NCI-H2081 treated with DMSO at 0.1 percent for 48 hours (cell line): Measurements from ENCODE around the gene RABGAP1L.
"Not testable (repeated sequence)": the region's sequence is repeated elsewhere in the genome, so short reads cannot be mapped to it uniquely, and the experiment has no call there.

ENCODE experiments used
- DNase-seq: peaks from one replicate; lab custom pipeline; 2025; lab: John Stamatoyannopoulos, UW

Gene RABGAP1L

DNA sequence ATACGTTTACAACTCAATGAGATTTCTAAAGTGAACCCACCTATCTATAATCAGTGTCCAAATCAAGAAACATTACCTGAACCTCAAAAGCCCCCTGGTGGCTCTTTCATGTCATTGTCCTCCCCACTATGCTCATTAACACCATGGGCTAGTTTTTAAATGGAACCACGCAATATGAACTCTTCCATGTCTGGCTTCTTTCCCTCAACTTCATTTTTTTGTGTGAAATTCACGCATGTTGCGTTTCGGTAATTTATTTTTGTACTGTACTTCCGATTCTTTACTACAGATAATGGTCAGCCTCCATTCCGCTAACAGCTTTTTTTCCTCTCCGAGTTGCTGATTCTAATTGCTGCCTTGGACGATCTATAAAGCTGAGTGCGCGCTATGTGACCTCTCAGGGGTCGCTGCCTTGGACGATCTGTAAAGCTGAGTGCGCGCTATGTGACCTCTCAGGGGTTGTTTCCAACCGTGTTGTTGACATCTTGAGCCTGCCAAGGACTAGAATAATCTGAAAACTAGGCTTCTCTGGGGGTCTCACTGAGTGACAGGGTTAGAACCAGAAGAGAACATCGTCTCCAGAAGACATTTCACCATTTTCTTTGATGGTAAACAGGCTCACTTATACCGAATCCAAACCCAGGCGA, 839.4 kb downstream of the RABGAP1L start:
- DNase-seq, result peak; percentile 66

DNA sequence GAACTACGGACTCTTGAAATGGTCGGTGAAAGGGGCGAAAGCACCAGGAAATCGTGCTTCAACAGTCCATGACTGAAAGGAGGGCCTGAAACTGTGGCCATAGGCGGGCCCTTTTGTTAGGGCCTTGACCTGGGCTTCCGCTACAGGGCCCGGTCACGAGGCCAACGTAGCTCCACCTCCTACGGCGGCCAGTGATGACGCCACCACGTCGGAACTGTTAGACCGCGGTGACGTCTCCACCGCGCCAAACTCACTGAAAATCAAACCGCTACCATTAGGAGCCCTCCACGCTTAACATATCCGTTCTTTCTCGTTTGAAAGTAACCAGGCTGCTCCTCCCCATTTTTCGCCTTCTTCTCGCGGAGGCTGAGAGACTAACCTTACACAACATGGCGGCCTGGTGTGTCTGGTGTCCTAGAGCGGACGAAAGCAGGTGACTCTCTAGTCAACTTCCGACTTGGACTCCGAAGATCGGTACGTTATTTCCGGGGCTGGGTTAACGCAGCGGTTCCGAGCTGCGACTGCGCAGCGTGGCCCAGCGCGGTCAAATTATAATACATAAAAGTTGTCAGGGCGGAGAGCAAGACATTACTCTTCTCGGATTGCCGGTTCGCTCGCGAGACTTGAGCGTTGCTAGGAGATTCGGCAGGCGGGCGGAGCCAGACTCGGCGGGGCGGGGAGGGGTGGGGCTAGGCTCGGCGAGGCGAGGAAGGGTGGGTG, 840.1 kb downstream of the RABGAP1L start:
- peak; percentile 98 for DNase-seq

DNA sequence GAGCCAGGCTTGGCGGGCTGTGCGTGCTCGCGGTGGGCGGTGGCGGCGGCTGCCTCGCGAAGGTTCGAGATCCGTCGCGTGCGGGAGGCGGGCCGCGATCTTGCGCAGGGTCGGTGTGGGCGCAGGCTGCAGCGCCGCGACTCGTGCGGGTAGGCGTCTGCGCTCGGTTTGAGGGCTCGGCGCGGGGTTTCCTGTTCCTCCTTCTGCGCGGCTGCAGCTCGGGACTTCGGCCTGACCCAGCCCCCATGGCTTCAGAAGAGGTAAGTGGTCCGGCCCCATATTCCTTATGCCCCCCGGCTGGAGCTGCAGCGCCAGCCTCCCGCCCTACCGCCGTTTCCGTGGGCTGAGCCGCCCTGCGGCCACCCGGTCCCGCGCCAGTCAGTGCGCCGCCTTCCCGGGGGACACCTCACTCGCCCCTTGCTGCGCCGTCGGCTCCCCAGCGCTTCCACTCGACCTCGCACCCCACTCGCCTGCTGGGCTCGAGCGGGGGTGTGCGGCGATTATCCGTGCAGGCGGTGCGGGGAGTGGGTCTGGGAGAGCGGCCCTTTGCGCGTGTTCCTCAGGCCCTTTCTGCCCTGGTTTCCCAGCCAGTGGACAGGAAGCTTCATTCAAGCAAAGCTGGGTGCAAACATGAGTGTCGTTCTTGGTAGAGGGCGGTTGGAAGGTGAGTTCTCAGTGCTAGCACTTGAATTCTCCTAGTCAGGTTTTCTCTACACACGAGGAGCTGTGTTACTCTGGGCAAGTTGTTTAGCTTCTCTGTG, 840.8 kb downstream of the RABGAP1L start, which contains the start of gene CACYBP:
Gene CACYBP (plus strand): TSS at position 12 of the 761 bp plus-strand sequence. CDS start 234 bp downstream, at position 246.
- no peak for DNase-seq

DNA sequence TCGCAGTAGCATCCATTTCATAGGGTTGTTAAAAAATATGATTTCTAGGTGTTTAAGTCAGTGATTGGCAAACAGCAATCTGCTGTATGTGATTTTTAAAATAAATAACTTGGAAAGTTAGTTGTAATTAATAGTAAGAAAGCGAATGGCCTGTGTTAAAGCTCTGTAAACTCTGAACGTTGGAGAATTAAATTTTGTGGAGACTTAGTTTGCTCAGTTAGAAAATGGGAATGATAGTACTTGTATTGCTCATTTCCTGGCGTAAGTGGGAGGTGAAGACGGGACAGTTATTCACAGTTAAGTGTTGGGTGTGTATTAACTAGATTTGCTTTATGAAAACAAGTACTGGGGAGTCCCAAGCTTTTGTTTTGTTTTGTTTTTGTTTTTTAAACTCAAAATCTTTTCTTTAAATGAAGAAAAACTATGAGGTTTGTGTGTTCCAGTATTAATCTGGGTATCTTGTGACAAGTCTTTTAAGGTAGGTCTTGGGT, 841.4 kb downstream of the RABGAP1L start:
- DNase-seq, result no peak

DNA sequence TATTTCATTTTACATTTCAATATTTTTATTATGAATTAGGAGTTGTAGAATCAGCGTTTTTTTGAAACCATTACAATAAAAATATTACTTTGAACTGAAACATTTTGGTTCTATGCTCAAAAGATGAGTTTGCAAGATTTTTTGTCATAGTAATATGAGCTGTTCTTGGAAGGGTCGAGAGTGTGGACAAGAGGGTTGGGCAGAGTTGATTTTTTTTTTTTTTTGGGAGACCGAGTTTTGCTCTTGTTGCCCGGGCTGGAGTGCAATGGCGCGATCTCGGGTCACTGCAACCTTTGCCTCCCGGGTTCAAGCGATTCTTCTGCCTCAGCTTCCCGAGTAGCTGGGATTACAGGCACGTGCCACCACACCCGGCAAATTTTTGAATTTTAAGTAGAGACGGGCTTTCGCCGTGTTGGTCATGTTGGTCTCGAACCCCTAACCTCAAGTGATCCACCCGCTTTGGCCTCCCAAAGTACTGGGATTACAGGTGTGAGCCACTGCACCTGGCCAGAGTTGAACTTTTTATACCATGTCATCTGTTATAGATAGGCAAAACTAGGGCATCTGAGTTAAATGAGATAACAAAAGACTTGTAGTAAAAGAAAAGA, 843.7 kb downstream of the RABGAP1L start:
- DNase-seq, result no peak

DNA sequence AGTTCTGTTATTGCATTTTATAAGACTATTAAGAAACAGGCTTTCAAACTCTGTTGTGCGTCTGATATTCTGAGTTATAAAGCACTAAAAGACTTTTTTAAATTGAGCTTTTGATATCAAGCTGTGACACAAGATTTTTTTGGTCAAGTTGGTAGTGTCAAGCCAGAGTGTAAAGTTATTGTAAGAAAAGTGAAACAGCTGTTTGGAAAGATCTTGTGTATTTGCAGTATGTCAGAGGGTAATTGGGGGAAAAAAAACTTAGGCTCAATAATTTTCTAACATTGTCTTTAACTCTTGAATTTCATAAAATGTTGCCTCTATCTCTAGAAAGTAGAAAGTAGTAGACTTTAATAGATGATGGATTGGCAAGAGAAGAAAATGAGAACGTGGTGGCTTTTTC, 844.2 kb downstream of the RABGAP1L start:
- no peak for DNase-seq

DNA sequence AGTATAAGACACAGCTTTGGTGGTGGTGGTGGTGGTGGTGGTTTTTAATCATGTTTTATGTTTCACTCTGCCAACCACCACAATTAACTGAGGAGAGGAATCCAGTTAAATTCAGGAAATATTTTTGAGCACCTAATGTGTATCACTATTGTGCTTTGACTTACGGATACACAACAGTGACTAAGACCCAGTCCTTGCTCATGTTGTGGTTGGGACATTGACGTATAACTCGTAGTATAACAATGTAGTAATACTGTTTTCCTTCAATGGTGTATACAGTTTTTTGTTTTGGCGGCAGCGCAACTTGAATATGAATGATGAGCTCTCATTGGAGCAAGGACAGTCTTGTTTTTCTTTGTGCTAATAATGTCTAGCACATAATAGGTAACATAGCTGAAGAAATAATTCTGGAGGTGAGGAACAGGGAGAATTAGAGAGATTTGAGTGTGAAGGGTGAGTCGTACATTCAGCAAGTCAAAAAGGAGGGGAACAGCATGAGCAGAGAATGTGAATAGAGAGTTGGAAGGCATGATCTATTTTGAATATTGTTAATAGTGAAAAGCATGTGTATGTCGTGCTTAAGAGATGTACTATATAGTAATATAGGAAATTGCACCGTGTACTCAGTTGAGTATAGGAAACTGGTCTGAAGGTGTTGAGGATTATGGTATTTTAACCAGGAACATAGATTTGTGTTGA, 845.9 kb downstream of the RABGAP1L start:
- DNase-seq, result no peak

DNA sequence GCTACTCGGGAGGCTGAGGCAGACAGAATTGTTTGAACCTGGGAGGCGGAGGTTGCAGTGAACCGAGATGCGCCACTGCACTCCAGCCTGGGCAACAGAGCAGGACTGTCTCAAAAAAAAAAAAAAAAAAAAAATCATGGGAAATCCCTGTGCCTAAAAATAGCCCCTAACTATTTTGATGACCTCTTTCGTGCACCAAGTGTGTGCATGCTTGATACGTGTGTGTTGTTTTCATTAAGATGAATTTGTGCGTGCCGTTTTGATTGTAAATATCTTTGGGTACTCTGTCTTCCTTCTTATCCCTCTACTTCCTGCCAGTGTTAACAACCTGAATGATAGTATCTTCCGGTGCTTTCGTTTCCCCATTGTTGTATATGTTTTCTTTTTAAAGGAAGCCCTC, 850.2 kb downstream of the RABGAP1L start:
- no peak for DNase-seq

DNA sequence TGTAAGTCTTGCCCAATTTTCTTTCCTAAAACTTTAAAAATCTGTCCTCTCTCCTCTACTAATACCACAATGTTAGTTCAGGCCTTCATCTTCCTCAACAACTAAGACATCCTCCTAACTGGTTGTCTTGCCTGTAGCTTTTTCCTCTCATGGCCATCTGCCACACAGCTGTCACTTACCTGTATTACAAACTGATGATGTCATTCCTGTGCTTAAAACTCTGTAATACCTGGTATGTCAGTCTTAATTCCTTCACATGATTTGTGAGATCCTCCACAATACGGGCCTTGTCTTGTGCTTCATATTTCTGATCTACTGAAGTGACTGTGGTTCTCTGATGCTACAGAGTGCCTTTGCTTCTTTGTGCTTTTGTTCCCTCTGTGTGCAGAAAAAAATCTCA, 854.1 kb downstream of the RABGAP1L start:
- DNase-seq, result no peak

DNA sequence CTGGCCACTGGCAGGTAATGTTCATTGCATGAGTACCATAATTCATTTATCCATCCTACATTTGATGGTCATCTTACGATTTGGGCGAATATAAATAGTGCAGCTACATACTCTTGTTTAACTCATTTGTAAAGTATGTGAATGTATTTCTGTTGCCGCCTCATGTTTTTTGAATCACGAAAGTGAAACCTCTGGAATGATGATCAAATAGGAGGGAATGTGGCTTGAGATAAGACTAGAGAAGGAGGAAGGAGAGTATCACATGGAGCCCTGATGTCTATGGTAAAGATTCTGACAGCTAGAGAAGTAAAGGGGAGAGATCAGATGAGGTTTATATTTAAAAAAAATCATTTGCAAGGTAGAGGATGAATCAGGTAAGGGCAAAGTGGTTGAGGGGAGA, 855.9 kb downstream of the RABGAP1L start:
- DNase-seq, result no peak

DNA sequence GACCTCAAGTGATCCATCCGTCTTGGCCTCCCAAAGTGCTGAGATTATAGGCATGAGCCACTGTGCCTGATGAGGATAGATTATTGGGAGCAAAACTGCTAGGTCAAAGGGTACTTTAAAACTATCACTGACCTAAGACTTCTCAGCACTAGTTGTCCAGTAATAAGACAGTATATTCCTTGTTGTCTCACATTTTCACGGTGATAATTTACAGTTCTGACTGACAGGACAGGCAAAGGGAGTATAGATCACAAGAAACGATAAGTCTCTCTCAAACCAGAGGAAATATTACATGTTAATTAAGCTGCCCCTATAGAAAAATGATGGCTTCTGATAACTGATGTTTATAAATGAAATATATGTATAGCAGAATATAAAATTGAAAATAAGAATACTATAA, 860.2 kb downstream of the RABGAP1L start:
- no peak for DNase-seq

DNA sequence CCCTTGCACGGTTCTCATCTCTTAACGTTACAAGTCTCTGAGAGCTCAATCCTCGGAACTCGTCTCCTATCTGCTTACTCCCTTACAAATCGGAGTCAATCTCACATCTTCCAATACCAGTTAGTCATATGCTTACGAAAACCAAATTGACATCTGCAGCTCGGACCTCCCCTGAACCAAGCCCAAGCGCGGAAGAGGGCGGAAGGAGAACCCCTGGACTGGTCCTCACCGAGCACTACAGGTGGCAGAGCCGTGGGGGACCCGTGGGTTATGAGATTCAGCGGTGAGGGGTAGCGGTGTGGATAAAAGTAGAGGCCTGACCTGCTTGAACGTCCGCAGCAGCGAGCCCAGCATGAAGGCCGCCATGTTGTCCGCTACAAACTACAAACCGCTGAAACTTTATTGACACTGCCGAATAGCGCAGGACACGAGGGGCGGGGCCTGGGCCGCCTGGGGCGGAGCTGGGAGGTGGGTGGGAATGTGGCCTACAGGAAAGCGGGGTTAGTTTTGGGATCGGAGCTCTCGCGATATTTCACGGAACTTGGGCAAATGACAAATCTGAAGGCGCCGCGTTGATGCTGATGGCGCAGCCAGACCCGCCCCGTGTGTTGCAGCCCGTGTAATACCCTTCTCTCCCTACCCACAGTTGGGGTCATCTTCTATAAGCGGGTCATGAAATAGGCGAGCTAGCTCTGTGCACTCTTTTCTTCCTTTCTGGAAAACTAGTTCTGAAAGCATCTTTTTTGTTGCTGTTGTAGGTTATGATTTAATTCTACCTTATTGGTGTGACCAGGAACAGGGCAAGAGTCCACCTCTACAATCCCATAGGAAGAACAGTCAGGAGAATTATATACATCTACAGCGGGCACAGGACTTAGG, 864.0 kb downstream of the RABGAP1L start, which contains the start of gene MRPS14:
Gene MRPS14 (minus strand): TSS at position 383 of the 879 bp plus-strand sequence. CDS start 17 bp downstream, at position 366.
- DNase-seq, result peak; percentile 92

DNA sequence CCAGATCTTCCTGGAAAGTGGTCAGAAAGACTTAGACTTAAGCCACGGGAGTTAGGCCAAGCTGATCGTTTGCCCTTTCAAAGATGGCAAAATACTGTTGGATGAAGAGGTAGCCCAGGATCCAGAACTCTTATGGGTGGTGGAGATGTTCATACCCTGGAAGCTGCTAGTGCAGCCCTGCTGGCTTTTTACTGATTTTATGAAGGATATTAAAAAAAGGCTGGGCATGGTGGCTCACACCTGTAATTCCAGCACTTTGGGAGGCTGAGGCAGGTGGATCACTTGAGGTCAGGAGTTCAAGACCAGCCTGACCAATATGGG, 864.6 kb downstream of the RABGAP1L start:
- DNase-seq, result not testable (repeated sequence)

DNA sequence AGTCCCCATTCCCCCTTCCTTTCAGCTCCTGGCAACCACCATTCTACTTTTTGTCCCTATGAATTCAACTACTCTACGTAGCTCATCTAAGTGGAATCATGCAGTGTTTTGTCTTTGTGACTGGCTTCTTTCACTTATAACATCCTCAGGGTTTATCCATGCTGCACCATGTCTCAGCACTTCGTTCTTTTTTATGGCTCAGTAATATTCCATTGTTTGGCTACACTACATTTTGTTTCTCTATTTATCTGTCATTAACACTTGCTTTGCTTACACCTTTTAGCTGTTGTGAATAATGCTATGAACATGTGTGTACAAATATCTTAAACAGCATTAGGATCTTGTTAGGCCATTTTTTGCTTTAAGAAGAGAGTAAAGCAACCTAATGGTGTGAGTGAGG, 865.5 kb downstream of the RABGAP1L start:
- DNase-seq, result no peak

DNA sequence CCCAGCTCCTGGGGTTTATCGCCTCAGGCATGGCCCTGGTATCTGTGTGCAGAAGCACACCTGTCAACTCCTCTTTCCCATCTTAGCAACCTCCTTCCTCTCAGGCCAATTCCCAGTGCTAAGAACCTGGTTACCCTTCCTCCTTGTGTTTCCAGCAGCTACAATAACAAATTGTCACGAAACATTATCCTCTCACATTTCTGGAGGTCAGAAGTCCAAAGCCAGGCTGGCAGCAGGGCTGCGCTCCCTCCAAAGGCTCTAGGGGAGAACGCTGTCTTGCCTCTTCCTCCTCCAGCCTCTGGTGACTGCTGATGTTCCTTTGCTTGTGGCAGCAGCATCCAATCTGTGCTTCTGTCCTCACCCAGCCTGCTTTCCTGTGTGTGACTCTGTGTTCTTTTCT, 874.6 kb downstream of the RABGAP1L start:
- no peak for DNase-seq

DNA sequence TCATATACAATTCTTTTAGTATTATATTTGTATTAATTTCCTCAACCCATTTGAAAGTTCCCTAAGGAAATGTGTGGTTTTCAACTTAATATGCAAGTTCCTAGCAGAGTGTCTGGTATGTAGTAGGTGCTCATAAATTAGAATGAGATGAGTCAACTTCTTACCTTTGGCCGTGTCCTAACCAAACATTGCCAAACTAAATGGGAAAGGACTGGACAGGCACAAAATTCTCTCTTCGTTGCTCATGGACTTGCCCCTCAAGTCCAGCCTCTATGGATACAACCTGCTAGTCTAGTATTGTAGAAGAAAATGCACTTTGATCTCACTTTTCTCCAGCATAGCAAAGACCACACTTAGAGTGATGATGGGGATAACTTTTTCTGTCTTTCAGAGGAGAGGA, 875.5 kb downstream of the RABGAP1L start:
- no peak for DNase-seq

DNA sequence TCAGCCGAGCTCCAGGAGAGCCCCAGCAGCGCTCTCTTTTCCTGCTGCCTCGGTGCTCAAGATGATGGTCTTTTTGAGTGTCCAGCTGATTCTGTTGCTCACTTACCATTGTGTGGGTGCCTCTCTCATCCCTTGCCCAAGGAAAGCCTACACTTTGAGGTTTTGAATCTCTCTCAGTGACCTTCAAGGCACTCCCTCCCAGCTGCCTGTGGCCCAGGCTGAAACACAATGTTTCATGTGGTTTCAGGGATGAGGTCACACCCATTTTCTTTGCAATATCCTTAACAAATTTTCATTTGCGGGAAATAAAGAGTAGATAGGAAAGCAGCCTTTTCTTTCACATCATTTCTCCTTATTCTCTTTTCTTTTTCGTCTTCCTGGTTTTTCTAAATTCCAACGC, 876.5 kb downstream of the RABGAP1L start:
- no peak for DNase-seq

DNA sequence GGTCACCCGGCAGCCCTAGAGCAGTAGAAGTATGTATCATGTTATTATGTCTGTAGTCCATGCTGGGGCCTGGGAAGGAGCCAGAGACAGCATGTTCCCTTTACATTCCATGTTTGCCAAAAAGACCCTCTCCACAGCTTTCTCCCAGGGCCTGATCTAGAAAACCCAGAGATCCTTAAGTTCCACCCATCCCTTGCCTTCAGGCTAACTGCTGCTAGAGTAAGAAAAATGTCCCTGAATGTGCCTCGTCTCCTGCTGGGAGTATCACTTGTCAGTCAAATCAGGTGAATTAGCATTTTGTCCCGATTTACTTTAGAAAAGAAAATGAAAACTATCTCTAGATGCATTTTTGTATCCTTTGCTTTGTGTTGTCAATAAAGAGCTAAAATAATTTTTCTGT, 877.2 kb downstream of the RABGAP1L start:
- no peak for DNase-seq

DNA sequence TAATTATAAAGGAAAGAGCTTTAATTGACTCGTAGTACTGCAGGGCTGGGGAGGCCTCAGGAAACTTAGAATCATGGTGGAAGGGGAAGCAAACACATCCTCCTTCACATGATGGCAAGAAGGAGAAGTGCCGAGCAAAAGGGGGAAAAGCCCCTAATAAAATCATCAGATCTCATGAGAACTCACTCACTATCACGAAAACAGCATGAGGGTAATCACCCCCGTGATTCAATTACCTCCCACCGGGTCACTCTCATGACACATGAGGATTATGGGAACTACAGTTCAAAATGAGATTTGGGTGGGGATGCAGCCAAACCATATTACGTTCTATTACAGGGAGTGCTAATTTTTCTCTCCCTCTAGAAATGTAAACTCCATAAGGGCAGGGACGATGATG, 878.1 kb downstream of the RABGAP1L start:
- DNase-seq, result no peak

DNA sequence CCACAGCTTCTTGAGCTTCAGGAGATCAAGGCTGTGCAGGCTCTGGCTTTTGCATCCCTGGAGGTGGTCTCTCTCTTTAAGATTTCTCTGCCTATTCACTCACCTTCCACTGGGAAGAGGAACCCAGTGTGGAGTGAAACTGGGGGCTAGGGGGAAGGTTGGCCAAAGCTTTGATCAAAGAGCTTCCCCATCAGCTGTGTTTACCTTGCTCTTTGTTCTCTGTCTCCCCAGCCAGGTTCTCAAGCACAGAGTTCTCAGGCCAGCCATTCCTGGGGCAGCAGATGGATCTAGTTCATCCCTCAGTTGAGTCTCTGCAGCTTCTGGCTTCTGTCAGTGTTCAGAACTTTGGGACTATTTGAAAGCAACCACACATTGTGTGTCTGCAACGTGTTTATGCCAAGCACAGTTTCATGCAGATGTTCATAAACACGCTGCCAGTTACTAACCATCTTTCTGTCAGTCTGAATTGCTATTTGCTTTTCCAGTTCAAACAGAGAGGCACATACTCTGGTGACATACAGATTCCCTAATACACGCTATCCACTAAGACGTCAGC, 881.1 kb downstream of the RABGAP1L start:
- no peak for DNase-seq
